GM15510 (cell line): Measurements from ENCODE around the gene U2AF1L4.

Experiments used
- POLR2A ChIP-seq: IDR thresholded peaks from 3 replicates; pipeline ENCODE4 v1.6.1; 2011; ENCODE audit warnings: borderline replicate concordance; ENCODE audit not compliant: insufficient read length; ENCODE audit errors: extremely low read depth

The U2AF1L4 gene, protein sequence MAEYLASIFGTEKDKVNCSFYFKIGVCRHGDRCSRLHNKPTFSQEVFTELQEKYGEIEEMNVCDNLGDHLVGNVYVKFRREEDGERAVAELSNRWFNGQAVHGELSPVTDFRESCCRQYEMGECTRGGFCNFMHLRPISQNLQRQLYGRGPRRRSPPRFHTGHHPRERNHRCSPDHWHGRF

DNA sequence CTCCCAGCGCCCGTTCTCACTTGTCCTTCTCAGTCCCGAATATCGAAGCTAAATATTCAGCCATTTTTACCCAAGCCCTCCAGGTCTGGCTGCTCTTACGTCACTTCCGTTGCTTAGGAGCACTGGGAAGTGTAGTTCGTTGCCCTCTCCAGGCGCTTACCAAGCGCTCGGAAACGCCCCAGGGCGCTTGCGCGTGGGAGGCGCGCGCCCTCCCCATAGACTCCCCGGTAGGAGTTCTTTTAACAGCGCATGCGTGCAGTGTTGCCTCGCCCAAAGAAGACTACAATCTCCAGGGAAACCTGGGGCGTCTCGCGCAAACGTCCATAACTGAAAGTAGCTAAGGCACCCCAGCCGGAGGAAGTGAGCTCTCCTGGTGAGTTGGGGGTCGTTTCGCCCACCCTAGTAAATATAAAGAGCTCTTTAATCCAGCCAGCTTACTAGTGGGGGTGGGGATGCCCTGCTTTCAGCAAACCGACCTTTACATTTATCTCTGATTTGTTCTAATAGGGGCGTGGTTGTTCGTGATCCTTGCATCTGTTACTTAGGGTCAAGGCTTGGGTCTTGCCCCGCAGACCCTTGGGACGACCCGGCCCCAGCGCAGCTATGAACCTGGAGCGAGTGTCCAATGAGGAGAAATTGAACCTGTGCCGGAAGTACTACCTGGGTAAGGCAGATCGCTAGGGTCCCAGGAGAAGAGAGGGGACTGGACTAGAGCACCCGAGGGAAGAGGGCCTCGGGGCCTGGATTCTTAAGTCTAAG lies at the start of gene U2AF1L4, which contains the start of gene PSENEN:
U2AF1L4 (minus strand) TSS at position 91 of the 759 bp plus-strand sequence; CDS start at position 64, 27 bp downstream.
PSENEN (plus strand) TSS at position 324 of the 759 bp plus-strand sequence; CDS start at position 604, 280 bp downstream.
- TF ChIP-seq POLR2A = no peak

DNA sequence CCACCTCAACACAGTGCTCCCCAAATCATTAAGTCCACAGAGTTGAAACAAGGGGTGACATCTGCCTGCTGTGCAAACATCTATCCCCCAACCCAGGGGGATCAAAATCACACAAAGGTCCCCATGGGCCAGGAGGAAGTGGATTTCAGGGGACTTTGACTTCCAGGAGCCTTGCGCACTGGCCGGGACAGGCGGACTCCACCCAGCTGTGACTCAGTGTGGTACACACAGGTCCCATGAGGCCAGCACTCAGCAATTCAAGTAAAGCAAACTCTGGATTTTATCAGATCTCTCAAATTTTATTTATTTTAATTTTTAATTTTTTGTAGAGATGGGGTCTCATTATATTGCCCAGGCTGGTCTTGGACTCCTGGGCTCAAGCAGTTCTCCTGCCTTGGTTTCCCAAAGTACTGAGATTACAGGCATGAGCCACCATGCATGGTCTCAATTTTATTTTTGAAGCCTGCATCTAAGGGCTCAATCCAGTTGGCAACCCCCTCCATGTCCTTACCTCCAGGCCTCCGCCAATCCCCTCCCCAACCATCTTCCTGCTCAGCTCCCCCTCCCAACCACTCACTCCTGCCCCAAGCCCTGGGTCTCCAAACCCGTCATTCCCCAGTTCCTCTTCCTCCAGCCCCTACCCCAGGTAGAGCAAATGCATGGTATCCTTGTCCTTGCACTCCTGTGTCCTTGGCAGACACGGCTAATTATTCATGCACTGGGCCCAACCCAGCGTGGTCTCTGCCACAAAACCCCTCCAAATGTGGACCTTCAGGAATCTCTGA lies 48.4 kb upstream of the U2AF1L4 start:
- no peak for TF ChIP-seq POLR2A

DNA sequence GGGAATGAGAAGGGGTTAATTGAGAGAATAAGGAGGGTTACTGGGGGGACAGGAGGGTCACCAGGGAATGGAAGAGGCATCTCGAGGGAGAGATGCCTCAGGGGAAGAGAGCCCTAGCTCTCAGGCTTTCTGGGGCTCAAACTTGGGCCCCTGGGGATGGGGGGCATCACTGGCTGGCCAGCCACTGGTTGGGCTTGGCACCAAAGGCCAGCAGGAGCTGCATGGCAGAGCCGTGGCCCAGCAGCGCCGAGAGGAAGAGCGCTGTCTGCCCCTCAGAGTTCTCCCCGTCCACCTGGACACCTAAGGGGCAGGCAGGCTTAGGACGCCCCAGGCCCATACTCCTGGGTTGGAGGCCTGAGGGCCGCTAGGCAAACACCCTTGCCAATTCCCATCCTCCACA lies 47.7 kb upstream of the U2AF1L4 start:
- no peak for TF ChIP-seq POLR2A

DNA sequence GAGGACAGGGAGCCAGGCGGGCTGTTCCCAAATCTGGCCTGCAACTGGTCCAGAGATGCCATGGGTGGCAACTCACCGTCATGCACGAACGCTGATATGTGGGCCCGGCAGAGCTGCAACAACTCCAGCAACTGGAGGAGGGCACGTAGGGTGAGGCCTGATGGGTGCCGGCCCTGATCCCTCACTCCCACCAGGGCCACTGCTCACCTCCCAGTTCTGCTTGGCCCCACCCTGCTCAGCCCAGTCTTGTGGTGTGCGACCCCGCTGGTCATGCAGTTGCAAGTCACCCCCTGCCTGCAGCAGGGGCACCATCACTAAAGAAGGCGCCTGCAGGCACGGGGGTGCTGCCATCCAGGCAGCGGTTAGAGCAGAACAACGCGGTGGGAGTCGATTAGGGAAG lies 47.1 kb upstream of the U2AF1L4 start:
- no peak for TF ChIP-seq POLR2A

DNA sequence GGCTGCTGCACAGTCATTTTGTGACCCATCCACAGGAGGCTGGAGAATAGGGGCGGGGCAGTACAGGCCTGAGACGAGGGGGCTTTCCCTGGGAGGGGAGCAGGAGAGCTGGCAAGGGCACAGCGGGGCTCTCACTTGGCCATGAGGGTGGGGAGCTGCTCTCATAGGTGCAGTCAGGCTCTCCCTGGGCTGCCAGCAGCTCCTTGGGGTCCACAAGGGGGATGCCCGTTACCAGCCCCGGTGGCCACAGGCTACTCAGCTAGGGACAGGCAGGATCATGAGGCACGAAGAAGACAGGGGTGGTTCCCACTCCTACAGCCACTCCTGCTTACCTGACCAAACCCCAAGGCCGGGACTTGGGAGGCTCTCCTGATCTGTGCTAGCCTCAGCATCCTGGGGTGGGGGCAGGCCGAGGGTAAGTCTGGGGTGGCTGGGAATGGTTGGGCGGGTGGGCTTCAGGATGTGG lies 46.6 kb upstream of the U2AF1L4 start:
- no peak for TF ChIP-seq POLR2A

DNA sequence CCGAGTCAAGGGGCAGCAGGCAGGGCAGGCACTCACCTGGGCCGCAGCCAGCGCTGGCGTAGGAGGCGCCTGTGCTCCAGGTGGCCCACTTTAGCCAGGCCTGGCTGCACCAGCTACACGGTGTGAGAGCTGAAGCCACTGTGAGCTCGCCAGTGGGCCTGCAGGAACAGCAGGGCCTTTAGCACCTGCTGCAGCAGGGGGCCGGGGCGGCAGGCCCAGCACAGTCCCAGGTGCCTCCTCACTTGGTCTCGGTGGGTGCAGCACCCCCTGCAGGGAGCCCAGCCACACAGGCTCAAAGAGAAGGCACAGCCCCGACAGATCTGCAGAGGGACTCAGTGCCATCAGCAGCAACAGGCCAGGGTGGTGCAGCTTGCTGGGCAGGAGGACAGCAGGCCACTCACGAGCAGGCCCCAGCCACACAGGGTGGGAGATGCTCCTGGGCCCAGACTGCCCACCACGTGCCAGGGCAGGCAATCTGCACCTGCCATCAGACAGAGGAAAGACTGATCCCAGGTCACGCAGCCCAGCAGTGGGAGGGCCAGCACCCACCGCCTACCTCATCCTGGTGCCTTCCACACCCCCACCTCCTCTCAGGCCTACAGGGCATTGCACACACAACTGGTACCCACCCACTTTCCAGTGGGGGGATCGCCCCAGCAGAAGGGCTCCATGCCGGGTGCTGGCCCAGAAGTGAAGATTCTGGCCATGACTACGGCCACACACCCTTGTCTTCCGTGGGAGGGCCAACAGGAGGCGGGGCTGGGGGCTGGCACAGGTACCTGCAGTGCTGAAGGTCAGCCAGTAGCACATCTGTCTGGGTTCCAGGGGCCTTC lies 46.0 kb upstream of the U2AF1L4 start:
- TF ChIP-seq POLR2A = no peak

DNA sequence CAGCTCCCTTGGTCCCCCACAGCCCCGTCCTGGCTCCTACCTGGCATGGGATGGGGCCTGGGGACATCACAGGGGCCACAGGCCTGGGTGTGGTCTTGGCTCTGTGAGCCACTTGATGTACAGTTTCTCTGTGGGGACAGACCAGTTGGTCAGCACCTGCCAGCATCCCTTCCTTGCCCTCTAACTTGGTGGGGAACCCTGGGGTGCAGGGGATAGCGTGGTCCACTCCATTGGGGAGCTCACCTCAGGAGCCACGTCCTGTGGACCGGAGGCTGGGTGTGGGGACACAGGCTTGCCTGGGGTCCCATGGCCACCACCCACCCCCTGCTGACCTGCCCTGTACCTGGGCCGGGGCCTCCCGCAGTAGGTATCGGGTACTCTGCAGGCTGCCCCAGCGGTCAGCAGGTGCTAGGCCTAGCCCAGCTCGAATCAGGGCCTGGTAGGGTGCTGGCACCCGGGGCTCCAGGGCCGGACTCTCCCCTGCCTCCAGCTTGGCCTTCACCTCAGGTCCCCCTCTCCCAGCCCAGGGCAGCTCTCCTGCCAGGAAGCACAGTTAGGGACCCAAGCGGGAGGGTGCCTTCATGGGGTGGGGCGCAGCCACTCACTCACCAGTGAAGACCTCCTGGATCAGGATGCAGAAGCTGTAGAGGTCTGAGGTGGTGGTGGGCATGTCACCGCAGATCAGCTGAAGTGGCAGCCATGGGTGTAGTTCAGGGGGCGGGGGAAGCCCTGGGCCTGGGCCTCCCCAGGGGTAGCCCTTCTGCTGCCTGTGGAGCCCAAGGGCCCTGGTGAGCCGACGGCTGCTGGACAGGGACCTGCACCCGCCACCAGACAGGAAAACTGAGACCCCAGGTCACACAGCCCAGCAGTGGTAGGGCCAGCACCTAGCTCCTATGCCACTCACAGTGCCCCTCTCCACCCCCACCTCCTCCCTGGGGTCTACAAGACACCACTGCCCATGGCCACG lies 45.0 kb upstream of the U2AF1L4 start:
- TF ChIP-seq POLR2A = no peak

DNA sequence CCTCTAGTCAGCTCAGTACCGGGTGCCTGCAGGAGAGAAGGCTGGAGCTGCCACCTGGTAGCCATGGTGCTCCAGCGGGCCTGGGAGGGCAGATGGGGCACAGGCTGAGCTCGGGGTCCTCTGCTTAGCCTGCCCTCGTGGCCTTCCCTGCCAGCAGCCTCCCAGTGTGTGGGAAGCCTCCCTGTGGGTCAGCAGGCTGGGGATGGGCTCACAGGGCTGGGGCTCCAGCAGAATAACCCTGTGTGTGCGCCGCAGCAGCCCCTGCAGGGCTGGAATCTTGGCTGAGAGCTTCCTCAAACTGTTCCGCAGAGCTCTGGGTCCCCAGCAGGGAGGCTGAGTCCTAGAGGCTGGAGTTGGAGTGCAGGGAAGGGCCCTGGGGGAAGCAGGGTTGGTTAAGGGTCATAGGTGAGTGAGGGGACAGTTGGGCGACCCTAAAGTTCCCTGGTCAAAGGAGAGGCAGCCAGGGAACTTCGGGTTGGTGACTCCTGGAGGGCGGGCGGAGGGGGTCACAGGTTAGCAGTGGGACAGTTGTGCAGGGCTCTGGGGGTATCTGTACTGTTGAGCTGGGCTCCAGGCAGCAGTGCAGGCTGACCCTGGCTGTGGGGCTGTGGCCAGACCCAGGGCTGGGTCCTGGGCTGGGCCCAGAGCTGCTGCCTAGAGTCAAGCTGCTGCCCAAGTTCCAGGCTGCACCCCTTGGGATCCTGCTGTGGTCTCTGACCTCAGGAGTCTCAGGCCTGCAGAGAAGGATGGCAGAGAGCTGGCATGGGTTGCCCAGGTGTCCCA lies 44.2 kb upstream of the U2AF1L4 start:
- TF ChIP-seq POLR2A = no peak

DNA sequence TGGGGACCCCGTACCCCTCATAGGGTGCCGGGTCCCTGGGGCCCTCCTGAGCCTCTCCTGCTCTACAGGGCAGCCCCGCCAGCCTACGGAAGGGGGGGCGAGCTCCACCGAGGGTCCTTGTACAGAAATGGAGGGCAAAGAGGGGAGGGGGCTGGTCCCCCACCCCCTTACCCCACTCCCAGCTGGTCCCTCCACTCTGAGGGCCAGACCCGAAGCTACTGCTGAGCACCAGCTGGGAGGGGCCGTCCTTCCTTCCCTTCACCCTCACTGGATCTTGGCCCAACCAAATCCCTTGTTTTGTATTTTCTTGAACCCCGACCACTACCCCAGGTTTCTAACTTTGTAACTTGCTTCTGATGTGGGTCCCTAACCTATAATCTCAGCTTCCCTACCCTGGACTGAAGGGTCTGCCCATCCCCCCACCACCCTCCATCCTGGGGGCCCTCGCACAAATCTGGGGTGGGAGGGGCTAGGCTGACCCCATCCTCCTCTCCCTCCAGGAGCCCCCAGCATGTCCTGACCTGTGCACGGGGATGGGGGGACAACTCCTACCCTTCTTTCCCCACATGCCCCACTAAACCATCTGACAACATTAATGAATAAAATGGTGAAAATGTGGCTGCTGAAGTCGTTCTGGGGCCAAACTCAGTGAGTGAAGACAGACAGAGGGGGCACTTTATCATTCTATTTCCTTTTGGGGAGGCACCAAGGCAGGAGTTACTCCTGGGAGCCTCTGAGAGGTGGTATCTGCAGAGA lies 43.2 kb upstream of the U2AF1L4 start:
- TF ChIP-seq POLR2A = no peak

DNA sequence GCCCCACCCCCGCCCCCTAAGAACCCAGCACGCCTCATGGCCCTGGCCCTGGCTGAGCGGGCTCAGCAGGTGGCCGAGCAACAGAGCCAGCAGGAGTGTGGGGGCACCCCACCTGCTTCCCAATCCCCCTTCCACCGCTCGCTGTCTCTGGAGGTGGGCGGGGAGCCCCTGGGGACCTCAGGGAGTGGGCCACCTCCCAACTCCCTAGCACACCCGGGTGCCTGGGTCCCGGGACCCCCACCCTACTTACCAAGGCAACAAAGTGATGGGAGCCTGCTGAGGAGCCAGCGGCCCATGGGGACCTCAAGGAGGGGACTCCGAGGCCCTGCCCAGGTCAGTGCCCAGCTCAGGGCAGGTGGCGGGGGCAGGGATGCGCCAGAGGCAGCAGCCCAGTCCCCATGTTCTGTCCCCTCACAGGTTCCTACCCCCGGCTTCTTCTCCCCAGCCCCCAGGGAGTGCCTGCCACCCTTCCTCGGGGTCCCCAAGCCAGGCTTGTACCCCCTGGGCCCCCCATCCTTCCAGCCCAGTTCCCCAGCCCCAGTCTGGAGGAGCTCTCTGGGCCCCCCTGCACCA lies 42.1 kb upstream of the U2AF1L4 start:
- no peak for TF ChIP-seq POLR2A

DNA sequence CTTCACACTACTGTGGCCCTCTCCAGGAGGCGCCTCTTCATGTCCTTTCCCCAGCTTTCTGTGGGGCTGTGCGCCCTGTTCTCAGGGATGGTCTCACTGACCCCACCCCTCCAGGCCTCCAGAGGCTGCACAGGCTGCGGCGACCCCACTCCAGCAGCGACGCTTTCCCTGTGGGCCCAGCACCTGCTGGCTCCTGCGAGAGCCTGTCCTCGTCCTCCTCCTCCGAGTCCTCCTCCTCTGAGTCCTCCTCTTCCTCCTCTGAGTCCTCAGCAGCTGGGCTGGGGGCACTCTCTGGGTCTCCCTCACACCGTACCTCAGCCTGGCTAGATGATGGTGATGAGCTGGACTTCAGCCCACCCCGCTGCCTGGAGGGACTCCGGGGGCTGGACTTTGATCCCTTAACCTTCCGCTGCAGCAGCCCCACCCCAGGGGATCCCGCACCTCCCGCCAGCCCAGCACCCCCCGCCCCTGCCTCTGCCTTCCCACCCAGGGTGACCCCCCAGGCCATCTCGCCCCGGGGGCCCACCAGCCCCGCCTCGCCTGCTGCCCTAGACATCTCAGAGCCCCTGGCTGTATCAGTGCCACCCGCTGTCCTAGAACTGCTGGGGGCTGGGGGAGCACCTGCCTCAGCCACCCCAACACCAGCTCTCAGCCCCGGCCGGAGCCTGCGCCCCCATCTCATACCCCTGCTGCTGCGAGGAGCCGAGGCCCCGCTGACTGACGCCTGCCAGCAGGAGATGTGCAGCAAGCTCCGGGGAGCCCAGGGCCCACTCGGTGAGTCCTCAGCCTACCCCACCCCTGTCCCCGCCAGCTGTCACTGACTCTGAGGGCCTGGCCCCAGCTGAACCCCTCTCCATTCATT lies 41.3 kb upstream of the U2AF1L4 start:
- no peak for TF ChIP-seq POLR2A
